Cerebellar cortex (tissue), 1 donor: ENCODE measurements around the gene CAMK2B.

Source experiments
- DNase-seq: peaks from one replicate; pipeline ENCODE4 v3.0.0-alpha.2; 2015; ENCODE audit warnings: low spot score

CAMK2B gene

GRCh38 chr7:44329888-44330287 lies 4.5 kb upstream of the CAMK2B start:
- no peak for DNase-seq

- DNase-seq = no peak
These were observed 3.7 kb upstream of the CAMK2B start for GRCh38 chr7:44329081-44329480.

- DNase-seq = no peak
These were observed 2.6 kb upstream of the CAMK2B start for GRCh38 chr7:44327981-44328380.

DNA sequence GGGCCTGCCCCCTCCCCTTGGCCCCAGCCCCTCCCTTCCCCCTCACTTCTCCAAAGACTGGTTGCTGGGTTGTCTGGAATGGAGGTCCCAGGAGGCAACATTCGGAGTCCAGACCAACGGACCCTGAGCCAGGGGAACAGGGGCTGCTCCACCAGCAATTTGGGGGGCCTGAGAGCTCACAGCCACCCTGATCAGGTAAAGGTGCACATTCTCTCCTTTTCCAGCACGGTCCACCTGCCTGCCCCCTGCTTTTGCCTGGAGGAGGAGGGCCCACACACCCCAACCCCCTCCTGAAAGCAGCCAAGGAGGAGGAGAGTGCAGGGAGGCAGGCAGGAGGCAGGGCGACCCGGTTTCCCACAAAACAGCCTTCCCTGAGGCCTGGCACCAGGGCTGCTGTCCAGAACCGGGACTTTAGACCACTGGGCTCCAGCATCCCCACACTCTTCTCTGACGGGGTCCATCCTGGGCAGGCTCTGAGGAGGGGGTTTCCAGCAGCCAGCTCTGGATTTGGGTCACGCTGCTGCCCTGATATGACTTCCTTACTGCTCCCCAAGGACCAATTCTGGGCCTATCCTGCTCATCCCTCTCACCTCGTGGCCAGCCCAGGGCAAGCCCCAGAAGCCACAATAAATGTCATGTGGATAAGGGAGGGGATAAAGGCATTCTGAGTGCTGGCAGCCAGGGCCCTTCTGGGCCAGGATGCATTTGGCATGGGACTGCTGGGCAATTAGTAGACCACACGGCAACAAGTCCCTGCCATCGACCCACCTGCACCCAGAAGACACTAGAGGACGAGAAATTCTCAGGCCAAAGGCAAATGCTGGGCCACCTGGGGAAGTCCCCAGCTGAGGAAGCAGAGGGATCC lies 1.1 kb upstream of the CAMK2B start:
- peak; percentile 29 for DNase-seq

- DNase-seq = peak; percentile 63
These were observed 432 bp upstream of the CAMK2B start for GRCh38 chr7:44325811-44326241.

DNA sequence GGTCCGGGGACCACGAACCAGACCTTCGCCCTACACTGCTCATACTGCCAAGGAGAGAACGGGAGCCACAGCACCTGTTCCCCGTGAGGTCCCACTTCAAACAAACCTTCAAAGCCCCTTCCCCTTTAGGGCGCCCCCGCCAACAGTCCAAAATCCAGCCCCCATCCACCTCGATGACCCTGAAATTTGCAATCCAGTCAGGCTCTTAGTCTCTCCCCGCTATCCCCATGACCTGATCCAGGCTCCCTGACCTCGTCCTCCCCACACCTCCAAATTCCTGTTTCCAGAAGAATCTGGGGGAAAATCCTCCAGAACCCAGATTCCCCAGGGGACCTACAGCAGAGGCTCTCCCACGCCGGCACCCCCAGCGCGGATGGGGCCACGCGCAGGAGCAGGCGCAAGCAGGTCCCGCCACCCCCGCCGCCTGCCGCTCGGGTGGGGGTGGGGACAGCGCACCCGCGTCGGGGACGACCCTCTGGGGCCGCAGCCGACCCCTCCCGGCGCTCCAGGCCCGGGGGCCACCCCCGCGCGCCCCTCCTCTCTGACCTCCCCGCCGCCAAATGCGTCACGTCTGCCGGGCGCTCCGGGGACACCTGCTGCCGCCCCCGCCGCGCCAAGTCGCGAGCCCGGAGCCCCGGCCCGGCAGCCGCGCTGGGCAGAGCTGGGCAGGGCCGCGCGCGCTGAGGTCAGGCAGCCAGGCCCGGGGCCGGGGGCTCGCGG lies 753 bp downstream of the CAMK2B start:
- no peak for DNase-seq

GRCh38 chr7:44324204-44324480 lies 1.3 kb downstream of the CAMK2B start:
- peak; percentile 69 for DNase-seq

DNA sequence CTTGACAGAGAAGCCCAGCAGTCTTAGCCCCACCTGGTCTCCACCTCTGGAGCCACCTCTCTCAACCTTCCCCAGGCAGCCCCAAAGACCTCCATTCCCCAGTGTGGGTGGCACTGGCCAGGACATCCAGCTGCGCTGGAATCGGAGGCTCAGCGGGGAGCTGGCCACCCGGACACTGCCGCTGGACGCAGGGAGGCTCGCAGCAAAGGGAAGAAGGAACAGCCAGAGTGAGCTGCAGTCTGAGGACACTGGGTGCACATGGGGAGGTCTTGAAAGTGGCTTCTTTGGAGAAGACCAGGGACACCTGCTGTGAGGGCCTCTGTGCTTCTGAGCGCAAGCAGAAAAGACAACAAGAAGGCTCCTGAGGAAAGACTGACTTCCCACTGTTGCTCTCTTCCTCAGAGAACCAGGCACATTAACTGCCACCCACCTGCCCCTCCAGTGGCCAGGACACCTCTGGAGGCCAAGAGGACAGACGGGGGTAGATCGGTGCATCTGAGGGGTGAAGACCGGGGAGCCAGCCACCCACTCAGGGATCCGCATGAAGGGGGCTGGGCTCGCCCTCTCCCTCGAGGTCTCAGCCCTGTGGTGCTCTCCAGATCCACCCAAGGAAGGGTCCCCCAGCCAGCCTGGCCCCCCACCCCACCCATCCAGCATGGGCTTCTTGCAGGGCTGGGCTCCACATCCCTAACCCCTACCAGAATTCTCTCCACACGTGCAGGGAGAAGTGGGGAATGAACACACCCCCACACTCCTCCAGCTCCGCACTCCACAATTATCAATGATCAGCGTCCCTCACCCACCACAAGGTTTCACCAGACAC lies 1.8 kb downstream of the CAMK2B start:
- peak; percentile 35 for DNase-seq

DNA sequence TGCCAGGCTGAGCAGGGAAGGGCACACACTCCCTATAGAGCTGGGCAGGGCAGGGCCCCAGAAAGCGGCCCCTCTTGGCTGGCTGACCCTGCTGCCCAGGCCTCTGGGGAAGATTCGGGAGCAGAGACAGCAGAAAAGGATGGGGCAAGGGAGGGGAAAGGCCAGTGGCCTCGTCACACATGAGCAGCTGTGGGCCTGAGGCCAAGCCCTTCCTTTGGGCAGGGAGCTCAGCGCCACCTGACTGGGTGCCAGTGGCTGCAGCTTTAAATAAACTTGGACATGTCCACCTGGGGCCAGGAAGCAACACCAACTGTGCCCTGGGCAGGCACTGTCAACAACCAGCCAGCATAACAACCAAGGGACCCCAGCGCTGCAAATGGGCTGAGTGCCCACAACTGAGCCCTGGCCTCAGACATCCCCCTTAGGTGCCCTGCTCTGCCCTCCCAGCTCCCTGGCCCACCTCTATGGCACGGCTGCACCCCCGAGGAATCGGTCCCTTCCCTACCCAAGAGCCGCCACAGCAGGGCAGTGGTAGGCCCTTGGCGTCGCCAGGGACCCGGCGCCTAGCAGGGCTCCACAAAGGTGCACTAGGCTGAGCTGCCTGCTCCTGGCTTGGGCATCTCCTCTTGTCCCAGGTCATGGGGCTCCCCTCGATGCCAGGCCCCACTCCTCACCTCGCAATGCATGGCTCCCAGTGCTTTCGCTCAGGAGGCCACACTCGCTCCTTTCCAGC lies 2.6 kb downstream of the CAMK2B start:
- DNase-seq = peak; percentile 92

GRCh38 chr7:44321796-44322195 lies 3.6 kb downstream of the CAMK2B start:
- DNase-seq = no peak

DNA sequence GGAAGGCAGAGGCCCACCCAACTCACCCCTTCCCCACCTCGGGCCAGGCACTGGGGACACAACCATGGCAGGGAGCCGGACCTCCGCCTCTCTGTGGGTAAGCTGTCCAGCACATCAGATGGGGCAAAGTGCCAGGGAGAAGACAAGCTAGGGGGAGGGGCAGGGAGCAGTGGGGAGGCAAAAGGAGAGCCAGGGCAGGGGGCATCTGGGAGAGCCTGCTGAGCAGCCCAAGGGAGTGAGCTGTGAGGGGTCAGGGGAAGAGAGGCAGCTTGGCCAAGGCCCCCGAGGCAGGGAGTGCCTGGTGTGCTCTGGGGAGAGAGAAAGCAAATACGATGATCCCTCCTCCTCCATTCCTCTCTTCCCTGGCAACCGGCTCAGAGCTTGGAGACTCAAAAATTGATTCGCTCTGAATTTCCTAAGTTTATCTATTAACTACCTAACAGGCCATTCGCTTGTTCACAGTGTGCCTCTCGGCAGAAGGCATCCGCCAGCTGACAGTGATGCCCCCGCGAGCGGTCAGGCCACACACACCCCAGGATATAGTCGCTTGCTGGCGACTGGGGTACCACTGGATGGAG lies 4.5 kb downstream of the CAMK2B start:
- DNase-seq = peak; percentile 44

- DNase-seq = no peak
These were observed 5.3 kb downstream of the CAMK2B start for GRCh38 chr7:44320141-44320540.

DNA sequence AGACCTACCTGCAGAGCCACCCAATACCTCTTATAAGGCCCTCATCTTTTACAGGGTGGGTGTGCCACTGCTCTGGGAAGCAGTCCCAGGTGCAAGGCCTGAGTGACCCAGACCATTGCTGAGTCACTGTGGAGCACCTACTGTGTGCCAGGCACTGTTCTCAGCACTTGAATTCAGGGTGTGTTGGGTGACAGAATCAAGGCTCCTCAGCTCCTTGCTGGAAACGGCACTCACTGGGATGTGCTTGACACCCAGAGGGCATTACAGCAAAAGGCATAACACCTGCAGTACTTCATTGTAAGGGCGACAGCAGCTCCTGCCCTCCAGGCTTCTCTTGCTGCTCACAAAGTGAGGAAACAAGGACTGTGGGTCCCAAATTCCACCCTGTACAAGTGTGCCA lies 7.1 kb downstream of the CAMK2B start:
- no peak for DNase-seq

DNA sequence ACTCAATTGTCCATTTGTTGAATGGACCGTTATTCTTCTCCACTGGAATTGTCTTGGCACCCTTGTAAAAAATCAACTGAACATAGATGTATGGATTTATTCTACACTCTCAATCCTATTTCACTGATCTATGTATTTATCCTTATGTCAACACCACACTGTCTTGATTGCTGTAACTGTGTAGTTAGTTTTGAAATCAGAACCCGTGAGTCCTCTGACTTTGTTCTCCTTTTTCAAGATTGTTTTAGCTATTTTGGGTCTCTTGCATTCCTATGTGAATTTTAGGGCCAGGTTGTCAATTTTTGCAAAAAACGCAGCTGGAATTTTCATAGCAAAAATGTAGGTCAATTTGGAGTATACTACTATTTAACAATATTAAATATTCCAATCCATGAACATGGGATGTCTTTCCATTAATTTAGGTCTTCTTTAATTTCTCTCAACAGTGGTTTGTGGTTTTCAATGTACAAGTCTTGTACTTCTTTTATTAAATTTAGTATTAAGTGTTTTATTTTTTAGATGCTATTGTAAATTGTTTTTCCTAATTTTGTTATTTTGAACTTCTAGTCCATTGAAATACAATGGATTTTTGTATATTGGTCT lies 10.0 kb downstream of the CAMK2B start:
- DNase-seq = no peak

DNA sequence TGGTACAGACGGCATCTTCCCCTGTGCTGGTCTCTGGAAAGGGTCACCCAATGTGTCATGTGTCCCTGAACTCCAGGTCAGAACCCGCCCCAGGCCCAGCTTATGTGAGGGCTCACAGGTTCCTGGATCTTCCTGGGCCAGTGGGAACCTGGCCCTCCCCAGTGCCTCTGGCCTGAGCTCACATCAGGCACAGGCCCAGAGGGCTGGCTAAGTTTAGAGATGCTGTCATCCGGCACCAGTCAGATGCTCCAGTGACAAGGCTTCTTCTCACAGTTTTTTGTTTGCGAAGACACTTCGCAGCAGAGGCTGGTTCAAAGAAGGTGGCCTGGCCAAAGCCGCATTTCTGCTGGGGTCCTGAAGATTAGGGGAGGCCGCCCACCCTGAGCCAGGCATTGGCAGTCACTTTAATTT lies 11.8 kb downstream of the CAMK2B start:
- DNase-seq = no peak

GRCh38 chr7:44313016-44313415 lies 12.4 kb downstream of the CAMK2B start:
- DNase-seq = no peak

DNA sequence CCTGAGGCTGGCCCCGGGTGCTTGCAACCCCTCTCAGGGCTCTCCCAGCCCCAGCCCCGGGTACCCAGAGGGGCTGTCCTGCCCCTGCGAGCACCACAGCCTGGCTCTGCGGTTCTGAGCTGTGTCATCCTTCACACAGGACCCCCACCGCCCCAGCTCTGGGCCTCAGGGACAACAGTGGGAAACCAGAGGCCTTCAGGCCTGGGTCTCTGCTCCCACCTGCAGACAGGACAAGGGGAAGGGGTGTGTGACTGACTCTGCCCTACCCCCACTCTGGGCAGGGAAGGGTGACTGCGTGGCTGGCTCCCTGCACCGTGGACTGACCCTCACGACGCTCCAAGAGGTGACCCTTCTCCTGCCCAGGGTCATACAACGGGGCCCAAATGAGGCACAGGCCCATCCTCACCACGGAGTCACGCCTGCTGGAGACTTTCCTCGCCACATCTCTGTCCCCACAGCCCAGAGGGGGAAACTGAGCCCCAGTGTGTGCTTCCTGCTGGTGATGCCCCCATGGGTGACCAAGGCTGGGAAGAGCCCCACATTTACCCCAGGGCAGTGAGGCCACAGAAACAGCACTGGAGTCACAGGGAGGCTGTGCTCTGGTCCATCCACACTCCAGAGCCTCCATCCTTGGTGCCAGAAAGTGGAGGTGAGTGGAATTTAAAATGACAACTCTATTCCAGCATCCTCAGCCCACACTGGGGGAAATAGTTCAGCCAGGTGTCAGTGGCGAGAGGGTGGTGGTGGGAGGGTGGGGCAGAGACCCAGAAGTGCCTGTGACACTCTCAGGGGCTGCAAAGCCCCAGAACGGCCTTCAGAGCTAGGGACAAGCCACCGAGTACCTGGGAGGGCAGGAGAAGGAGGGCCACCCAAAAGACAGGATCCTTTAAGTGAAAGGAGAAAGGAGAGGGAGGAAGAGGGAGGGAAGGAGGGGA lies 13.6 kb downstream of the CAMK2B start:
- no peak for DNase-seq

GRCh38 chr7:44310221-44310848 lies 15.1 kb downstream of the CAMK2B start:
- DNase-seq = no peak

DNA sequence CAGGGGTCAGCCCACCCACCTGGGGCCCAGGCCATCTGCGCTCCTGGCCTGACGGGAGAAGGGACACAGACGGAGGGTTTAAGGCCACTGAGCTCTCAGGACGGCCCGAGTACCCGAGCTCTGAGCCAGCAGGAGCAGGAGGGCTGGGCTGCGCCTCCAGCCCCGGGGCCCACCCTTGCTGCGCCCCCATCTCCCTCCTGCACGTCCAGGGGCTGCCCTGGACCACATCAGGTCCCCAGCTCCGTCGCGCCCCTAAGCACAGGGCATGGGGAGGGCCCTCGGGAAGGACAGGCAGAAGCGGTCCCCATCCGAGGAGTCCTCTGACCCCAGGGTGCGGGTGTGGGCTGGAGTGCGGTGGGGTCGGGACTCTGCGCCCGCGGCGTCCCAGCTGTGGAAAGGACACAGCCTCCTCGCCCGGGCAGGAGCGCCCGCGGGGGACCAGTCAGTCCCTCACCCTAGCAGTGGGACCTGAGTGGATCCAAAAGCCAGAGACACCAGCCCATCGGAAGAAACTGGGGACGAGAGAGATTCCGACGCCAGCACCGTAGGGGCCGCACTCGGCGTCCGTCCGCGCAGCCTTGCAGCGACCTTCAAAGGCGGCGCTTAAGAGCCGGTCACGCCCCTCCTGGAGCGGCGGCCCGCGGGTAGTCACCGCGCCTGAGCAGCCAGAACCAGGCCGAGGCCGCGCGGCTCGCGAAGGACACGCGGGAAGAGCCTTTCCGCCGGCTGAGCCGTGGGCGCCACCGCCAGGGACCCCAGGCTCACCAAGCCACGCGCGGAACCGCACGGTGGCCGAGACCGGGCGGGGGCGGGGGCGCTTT lies 15.9 kb downstream of the CAMK2B start:
- no peak for DNase-seq
